Stimulated activated CD4-positive, alpha-beta T cell treated with anti-CD3 and anti-CD28 coated beads, Interleukin-2, amount 100 ng/mL, for 48 hours (primary cell): ENCODE measurements around the gene NR5A1.

Source experiments
- DNase-seq, 2 donors: peaks; one replicate each; pipeline ENCODE4 v3.0.0-alpha.2; 2020

The NR5A1 gene

DNA sequence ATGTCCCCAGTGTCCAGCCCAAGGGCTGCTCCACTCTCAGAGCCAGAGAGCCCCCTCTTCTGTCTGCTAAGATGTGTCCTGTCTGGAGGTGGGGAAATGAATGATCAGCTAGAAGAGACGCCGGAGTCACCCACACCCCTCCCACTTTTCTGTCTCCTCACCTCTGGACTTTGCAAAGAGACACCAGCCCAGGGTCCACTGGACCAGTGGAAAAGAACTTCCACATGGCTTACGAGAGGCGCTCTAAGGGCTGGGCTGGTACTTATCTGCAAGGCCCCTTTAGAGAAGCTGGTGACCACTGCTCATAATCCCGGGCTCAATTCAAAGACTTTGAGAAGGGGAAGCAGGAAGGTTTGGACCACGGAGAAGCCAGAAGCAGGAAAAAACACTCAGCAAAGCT lies 9.2 kb downstream of the NR5A1 start:
- no peak for DNase-seq

DNA sequence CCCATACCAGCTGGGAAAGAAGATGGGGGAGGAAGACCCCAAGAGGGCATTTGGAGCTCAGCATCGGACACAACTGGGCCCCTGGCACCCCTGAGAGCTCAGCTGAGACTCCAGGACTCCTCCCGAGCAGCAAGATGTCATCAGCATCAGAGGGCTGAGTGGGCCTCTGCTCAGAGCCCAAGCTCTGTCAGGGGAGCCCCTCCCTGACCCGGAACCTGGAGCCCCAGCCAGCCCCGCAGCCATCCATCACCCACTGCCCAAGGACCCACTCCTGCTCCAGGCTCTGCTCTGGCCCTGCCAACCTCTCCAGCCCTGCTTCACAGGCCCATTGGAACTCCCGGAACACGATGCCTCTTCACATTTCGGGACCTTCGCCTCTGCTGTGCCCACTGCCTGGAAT lies 9.8 kb downstream of the NR5A1 start:
- no peak for DNase-seq

DNA sequence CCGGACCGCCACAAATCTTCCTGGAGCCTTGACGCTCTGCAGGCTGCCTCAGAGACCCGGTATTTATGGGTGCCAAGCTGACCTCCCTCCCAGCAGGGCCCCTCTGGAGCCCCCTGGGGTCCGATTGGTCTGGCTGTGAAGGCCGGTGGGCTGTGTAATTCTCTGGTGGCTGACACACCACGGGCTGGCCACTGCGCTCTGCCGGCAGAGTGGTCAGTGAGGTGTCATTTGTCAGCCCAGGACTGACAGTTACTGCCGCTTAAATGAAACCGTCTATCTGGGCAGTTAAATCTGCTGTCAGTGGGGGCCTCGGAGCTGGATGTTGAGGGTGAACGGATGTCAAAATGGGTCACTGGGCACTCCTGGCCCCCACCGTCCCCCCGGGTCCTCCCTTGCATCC lies 10.7 kb downstream of the NR5A1 start:
- DNase-seq = no peak

DNA sequence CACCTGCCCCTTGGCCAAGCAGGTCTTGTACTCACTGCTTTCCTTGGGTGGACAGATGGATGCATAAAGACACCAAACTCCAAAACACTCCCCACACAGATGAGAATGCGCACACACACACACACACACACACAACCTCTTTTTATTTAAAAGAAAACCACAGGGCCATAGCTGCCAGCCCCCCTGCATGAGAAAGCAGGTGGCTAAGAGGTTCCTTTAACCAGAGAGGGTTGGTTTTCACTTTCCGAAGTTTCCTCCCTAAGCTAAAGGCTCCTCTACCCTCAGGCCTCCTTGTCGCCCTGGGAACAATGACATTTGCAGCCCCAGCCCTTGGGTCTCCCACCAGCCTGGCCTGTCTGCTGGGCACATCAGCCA lies 11.1 kb downstream of the NR5A1 start:
- no peak for DNase-seq

GRCh38 chr9:124495126-124496074 lies 11.8 kb downstream of the NR5A1 start:
- DNase-seq = no peak

DNA sequence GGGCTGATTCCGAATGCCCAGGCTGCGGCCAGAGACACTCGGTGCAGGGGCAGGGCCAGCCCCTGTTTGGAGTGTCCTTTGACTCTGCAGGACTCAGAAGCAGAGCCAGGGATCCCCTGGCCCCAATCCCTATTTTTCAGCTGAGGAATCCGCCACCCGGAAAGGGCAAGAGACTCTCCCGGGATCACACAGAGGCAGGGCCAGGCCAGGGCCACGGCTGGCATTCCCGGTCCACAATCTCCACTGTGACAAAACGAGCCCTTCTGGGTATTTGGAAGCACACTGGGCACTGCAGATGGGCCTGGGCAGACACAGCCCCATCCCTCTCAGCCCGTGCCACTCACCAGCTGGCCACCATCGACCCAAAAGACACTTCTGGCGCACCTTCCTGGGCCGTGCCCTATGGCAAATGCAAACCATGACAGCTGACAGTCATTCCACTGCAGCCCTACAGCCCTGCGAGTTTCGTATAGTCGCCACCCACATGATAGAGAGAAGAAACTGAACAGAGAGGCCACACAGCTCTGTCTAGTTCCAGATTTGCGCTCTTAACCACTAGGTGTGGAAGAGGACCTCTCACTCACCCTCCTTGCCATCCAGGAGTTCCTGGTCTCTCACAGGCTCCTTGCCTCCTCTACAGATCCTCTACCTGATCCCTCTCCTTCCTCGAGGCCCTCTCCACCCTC lies 13.3 kb downstream of the NR5A1 start:
- no peak for DNase-seq

GRCh38 chr9:124493218-124493617 lies 14.0 kb downstream of the NR5A1 start:
- DNase-seq = no peak

DNA sequence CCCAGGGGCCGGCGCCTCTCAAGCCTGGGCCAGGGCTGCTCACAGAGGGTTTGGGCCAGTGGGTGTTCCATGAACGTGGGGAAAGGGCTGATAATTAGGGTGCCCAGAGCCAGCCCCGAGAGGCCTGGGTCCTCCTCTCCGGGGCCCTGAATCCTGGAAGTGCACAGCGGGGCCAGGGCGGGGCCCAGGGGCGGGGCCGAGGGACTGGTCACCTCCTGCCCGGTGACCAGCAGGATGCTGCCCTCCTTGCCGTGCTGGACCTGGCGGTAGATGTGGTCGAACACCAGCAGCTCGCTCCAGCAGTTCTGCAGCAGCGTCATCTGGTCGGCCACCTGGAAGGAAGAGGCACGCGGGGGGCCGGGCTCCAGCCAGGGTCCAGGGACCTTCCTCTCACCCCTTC lies 14.4 kb downstream of the NR5A1 start:
- DNase-seq = no peak

GRCh38 chr9:124491049-124491975 lies 15.9 kb downstream of the NR5A1 start:
- DNase-seq = no peak

DNA sequence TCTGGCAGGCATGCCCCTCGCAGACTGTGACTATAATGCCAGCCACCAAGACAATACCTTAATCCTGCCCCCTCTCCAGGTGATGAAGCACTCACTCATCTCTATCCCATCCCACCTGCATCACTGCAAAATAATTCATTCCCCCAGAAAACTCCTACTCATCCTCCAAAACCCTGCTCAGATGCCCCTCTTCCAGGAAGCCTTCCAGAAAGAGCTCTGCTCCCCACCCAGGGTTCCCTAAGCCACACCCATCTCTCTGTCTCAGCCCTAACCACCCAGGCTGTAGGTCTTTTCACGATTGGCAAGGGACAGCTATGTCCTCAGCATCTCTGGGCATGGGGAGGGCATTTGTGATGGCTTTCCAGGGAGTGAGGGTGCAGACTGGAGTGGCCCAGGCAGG lies 17.2 kb downstream of the NR5A1 start:
- DNase-seq = no peak

- no peak for DNase-seq
Observed at GRCh38 chr9:124489222-124489621, 18.0 kb downstream of the NR5A1 start.

- DNase-seq = no peak
Observed at GRCh38 chr9:124488641-124489210, 18.5 kb downstream of the NR5A1 start.

- no peak for DNase-seq
Observed at GRCh38 chr9:124487260-124488182, 19.7 kb downstream of the NR5A1 start.

- no peak for DNase-seq
Observed at GRCh38 chr9:124486778-124487259, 20.4 kb downstream of the NR5A1 start.

GRCh38 chr9:124485936-124486335 lies 21.3 kb downstream of the NR5A1 start:
- no peak for DNase-seq

- no peak for DNase-seq
Observed at GRCh38 chr9:124485201-124485600, 22.0 kb downstream of the NR5A1 start.

GRCh38 chr9:124483481-124483880 lies 23.7 kb downstream of the NR5A1 start:
- DNase-seq = no peak

DNA sequence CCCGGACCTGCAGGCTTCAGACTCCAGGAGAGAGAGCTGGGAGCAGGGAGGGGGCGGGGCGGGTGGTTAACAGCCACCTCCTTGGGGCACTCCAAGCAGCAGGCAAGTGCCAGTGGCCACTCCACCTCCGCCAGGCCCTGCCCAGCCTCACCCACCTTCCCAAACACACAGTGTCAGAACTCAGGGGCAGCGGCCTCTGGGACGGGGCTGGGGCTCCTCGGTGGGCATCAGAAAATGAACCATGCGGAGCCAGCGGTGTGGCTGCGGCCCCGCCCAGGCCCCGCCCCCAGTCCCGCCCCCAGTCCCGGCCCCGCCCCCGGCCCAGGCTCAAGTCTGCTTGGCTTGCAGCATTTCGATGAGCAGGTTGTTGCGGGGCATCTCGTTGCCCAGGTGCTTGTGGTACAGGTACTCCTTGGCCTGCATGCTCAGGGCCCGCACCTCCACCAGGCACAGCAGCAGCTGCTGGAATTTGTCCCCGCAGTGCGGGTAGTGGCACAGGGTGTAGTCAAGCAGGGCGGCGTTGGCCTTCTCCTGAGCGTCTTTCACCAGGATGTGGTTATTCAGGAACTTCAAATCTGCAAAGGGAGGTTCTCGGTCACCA lies 24.7 kb downstream of the NR5A1 start:
- no peak for DNase-seq

- no peak for DNase-seq
Observed at GRCh38 chr9:124481115-124481514, 26.1 kb downstream of the NR5A1 start.

- no peak for DNase-seq
Observed at GRCh38 chr9:124480621-124480981, 26.6 kb downstream of the NR5A1 start.

DNA sequence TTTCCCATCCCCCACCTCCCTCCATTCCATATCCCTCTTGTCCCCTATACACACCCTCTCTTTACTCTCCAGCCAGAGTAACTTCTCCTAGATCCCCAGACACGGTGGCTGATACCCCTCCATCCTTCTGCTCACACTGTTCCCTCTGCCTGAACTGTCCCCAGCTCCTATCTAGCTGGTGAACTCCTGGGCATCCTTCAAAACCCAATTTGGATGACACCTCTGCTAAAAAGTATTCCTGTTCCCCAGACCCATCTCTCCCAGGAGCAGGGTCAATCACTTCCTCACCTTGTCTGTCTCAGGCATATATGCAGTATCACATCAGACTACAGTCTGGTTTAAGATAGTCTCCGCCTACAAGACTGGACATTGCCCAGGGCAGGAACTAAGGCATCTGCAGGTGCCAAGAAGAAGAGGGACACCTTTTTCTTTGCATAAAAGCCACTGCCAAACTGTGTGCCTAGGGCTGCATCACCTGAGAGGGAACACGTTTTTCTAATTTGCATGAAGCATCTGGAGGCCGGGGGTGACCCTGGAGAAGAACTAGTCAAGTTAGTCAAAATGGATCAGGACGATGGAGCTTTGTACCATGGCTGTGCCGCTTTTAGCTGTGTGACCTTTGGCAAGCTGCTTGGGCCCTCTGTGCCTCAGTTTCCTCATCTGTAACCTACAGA lies 27.1 kb downstream of the NR5A1 start:
- DNase-seq = no peak
